ENCODE measurements around the gene ST3GAL3. TPM values are rescaled to one million over a fixed set of nuclear protein-coding genes. Genes with fewer than 3 reads are reported as not detected.
A peak's percentile ranks its signal among the peaks of the same experiment; 100 is the strongest.

Gene ST3GAL3
- total and polyA plus RNA-seq, 12 donors: 14.5 to 39.3 (median 31.7) TPM

GRCh38 chr1:43980255-43981134, 273.2 kb downstream of the ST3GAL3 start:
- no peaks in the 10 kb centered on the region for H3K9me3 ChIP-seq
- DNase-seq: no peak
- peaks cover 7 to 48% (median 41%) of the 10 kb centered on the region in 9 donors for H3K4me1 ChIP-seq
- peaks cover 0 to 32% (median 19%) of the 10 kb centered on the region in 9 donors for H3K36me3 ChIP-seq
- no peak for TF ChIP-seq CTCF (IDR thresholded peaks at IDR 0.05)
- intact Hi-C loops (cut with DNase I): no loop called here
- H3K4me3 ChIP-seq: peak overlapping the region in 9 of 10 donors; percentile 69 to 94 (median 81)
- peak overlapping the region in 6 of 10 donors; percentile 68 to 81 (median 74) for H3K27ac ChIP-seq
- no peaks in the 10 kb centered on the region for H3K27me3 ChIP-seq
- WGBS, 2 donors: 70 to 74% methylated on average over 13 of the region's 13 CpGs
- no peak for ATAC-seq

Small RNA genes lying within 50 kb of the gene (microRNA-seq; reads per million reads assigned to microRNA genes)
- 0 reads per million in 2 donors for gene MIR6079

Other genes starting within 250 kb of the ST3GAL3 start
- 10 to 100 TPM in 1 of 10 donors, 1 to 10 TPM in 9; 2.5 to 10.3 (median 5.0) TPM for gene PTPRF, start 176.7 kb upstream of the ST3GAL3 start, total RNA-seq
- 1 to 10 TPM; 1.7 to 2.6 TPM for gene PTPRF, start 176.7 kb upstream of the ST3GAL3 start, polyA plus RNA-seq
- 10 to 100 TPM; 11.3 to 26.7 (median 19.6) TPM for gene KDM4A, start 57.4 kb upstream of the ST3GAL3 start, total RNA-seq
- gene KDM4A, start 57.4 kb upstream of the ST3GAL3 start, polyA plus RNA-seq: 1 to 10 TPM; 5.9 to 6.1 TPM
- 1 to 10 TPM in 1 of 10 donors, under 1 TPM in 3, not detected in 6; 0.62 to 1.5 (median 0.66) TPM for gene ARTN, start 226.3 kb downstream of the ST3GAL3 start, total RNA-seq
- gene ARTN, start 226.3 kb downstream of the ST3GAL3 start, polyA plus RNA-seq: under 1 TPM; 0.44 to 0.59 TPM
- gene IPO13, start 239.4 kb downstream of the ST3GAL3 start, total RNA-seq: 10 to 100 TPM; 53.3 to 66.1 (median 56.8) TPM
- gene IPO13, start 239.4 kb downstream of the ST3GAL3 start, polyA plus RNA-seq: 10 to 100 TPM; 25.2 to 74.5 TPM